Measurements from ENCODE around the gene SLIT3. TPM values are rescaled to one million over a fixed set of nuclear protein-coding genes. Genes with fewer than 3 reads are reported as not detected.

The SLIT3 gene
- total RNA-seq, 1 donor from 2014 or later, result 0.22 TPM

GRCh38 chr5:168858371-168858770 lies 442.6 kb downstream of the SLIT3 start:
- DNase-seq (ENCODE audit: low spot score), result no peak

GRCh38 chr5:168853972-168854371 lies 447.0 kb downstream of the SLIT3 start:
- Histone ChIP-seq H3K4me3 (no peak overlapping the region), H3K27me3 (no peaks in the 10 kb centered on the region), H3K36me3 (no peaks in the 10 kb centered on the region), H3K4me1 (peaks cover 14% of the 10 kb centered on the region), H2AFZ (replicated peaks) (no peak overlapping the region), H3K27ac (no peak overlapping the region), H3K4me2 (no peak overlapping the region), H3F3A (ENCODE audit: low read depth) (no peaks in the 10 kb centered on the region), H3K79me2 (ENCODE audit: low read depth) (no peaks in the 10 kb centered on the region), H3K9me3 (ENCODE audit: low read depth) (no peaks in the 10 kb centered on the region), H4K20me1 (ENCODE audit: low read depth) (no peaks in the 10 kb centered on the region), H3K9ac (no peak overlapping the region)
- H3K4me1 Mint-ChIP-seq, result peaks cover 70% of the 10 kb centered on the region
- peaks cover 4% of the 10 kb centered on the region for H3K36me3 Mint-ChIP-seq
- H3K27ac Mint-ChIP-seq, result peak overlapping the region; percentile 20
- no peak for DNase-seq (ENCODE audit: low spot score)
- peaks cover 4% of the 10 kb centered on the region for H3K9me3 Mint-ChIP-seq
- TF ChIP-seq CTCF (IDR thresholded peaks at IDR 0.05), result no peak
- no peak for TF ChIP-seq EZH2phosphoT487 (IDR thresholded peaks at IDR 0.05)
- TF ChIP-seq EZH2 (IDR thresholded peaks at IDR 0.05), result no peak
- no peak overlapping the region for H3K4me3 Mint-ChIP-seq
- peaks cover 13% of the 10 kb centered on the region for H3K27me3 Mint-ChIP-seq (ENCODE audit: insufficient read depth, low read depth)

More at GRCh38 chr5:168858371-168858770, 442.6 kb downstream of the SLIT3 start:
- Histone ChIP-seq H3K4me3 (no peak overlapping the region), H3K4me2 (no peak overlapping the region), H3K36me3 (no peaks in the 10 kb centered on the region), H3K9ac (no peak overlapping the region), H3K27ac (no peak overlapping the region), H3K9me3 (ENCODE audit: low read depth) (no peaks in the 10 kb centered on the region), H3K4me1 (peaks cover 14% of the 10 kb centered on the region), H4K20me1 (ENCODE audit: low read depth) (no peaks in the 10 kb centered on the region), H3F3A (ENCODE audit: low read depth) (no peaks in the 10 kb centered on the region), H3K79me2 (ENCODE audit: low read depth) (no peaks in the 10 kb centered on the region), H3K27me3 (no peaks in the 10 kb centered on the region), H2AFZ (replicated peaks) (no peak overlapping the region)
- H3K27me3 Mint-ChIP-seq (ENCODE audit: insufficient read depth, low read depth), result peaks cover 14% of the 10 kb centered on the region
- peaks cover 4% of the 10 kb centered on the region for H3K36me3 Mint-ChIP-seq
- no peak for TF ChIP-seq EZH2 (IDR thresholded peaks at IDR 0.05)
- TF ChIP-seq EZH2phosphoT487 (IDR thresholded peaks at IDR 0.05), result no peak
- TF ChIP-seq CTCF (IDR thresholded peaks at IDR 0.05), result no peak
- H3K4me3 Mint-ChIP-seq, result no peak overlapping the region
- H3K27ac Mint-ChIP-seq, result peak overlapping the region; percentile 83
- H3K4me1 Mint-ChIP-seq, result peaks cover 38% of the 10 kb centered on the region
- peaks cover 4% of the 10 kb centered on the region for H3K9me3 Mint-ChIP-seq

GRCh38 chr5:168852329-168852728 lies 448.6 kb downstream of the SLIT3 start:
- H3F3A ChIP-seq (ENCODE audit: low read depth), result no peaks in the 10 kb centered on the region
- no peaks in the 10 kb centered on the region for H3K79me2 ChIP-seq (ENCODE audit: low read depth)
- no peaks in the 10 kb centered on the region for H3K27me3 ChIP-seq
- DNase-seq (ENCODE audit: low spot score), result no peak
- H3K4me3 ChIP-seq, result no peak overlapping the region
- no peak overlapping the region for H3K9ac ChIP-seq
- peaks cover 8% of the 10 kb centered on the region for H3K27me3 Mint-ChIP-seq (ENCODE audit: insufficient read depth, low read depth)
- no peak overlapping the region for H3K4me2 ChIP-seq
- no peaks in the 10 kb centered on the region for H3K9me3 ChIP-seq (ENCODE audit: low read depth)
- TF ChIP-seq CTCF (IDR thresholded peaks at IDR 0.05) (no peak), EZH2 (IDR thresholded peaks at IDR 0.05) (no peak), EZH2phosphoT487 (IDR thresholded peaks at IDR 0.05) (no peak)
- H3K36me3 ChIP-seq, result no peaks in the 10 kb centered on the region
- peak overlapping the region; percentile 65 for H3K4me3 Mint-ChIP-seq
- no peak overlapping the region for H2AFZ ChIP-seq (replicated peaks)
- peaks cover 4% of the 10 kb centered on the region for H3K9me3 Mint-ChIP-seq
- H3K27ac Mint-ChIP-seq, result peak overlapping the region; percentile 97
- no peaks in the 10 kb centered on the region for H4K20me1 ChIP-seq (ENCODE audit: low read depth)
- H3K4me1 Mint-ChIP-seq, result peaks cover 72% of the 10 kb centered on the region
- peaks cover 4% of the 10 kb centered on the region for H3K36me3 Mint-ChIP-seq
- no peak overlapping the region for H3K27ac ChIP-seq
- H3K4me1 ChIP-seq, result peaks cover 16% of the 10 kb centered on the region
